WTC11 (cell line): ENCODE data around the gene TSPAN33. TPM values are rescaled to one million over a fixed set of nuclear protein-coding genes. Genes with fewer than 3 reads are reported as not detected.
A peak's percentile ranks its signal among the peaks of the same experiment; 100 is the strongest.

ENCODE experiments used
- ATAC-seq: fragments of 200-7000 bp; cut with Tn5 transposase; 2 replicates; pipeline ENCODE4 v1.10.0; 2021; ENCODE audit warnings: mild to moderate bottlenecking, moderate library complexity
- CTCF ChIA-PET: fragments of 300-600 bp; sonication (Branson Sonifier 250); formaldehyde crosslinking; loops from one replicate; lab custom pipeline; 2021; ENCODE audit warnings: antibody characterized with exemption; lab: Charles Lee
- POLR2A ChIA-PET: fragments of 350-600 bp; sonication (Branson Sonifier 250); formaldehyde crosslinking; loops from one replicate; lab custom pipeline; 2021; ENCODE audit warnings: antibody characterized with exemption; lab: Charles Lee
- DNase-seq: peaks from one replicate; pipeline ENCODE4 v3.0.0; 2021; ENCODE audit warnings: low spot score
- H3K27ac Mint-ChIP-seq: 2 replicates; pipeline ENCODE4 v1.8.0; 2021; ENCODE audit warnings: mixed read lengths
- H3K27me3 Mint-ChIP-seq: 2 replicates; pipeline ENCODE4 v1.8.0; 2021; ENCODE audit warnings: low read depth, mild to moderate bottlenecking, moderate library complexity, mixed read lengths
- H3K36me3 Mint-ChIP-seq: 2 replicates; pipeline ENCODE4 v1.8.0; 2021; ENCODE audit warnings: mixed read lengths
- H3K4me1 Mint-ChIP-seq: 2 replicates; pipeline ENCODE4 v1.8.0; 2022; ENCODE audit warnings: mixed read lengths
- H3K4me3 Mint-ChIP-seq: 2 replicates; pipeline ENCODE4 v1.8.0; 2021; ENCODE audit warnings: mild to moderate bottlenecking, moderate library complexity, mixed read lengths
- H3K9me3 Mint-ChIP-seq: 2 replicates; pipeline ENCODE4 v1.8.0; 2021; ENCODE audit warnings: mixed read lengths
- CREB1 ChIP-seq: sonication (generic); formaldehyde crosslinking; IDR thresholded peaks from 2 replicates; pipeline ENCODE4 v1.8.0; 2023; ENCODE audit warnings: mild to moderate bottlenecking, missing genetic modification reagents
- CREM ChIP-seq: sonication (generic); formaldehyde crosslinking; IDR thresholded peaks from 2 replicates; pipeline ENCODE4 v1.8.1; 2022; ENCODE audit warnings: mild to moderate bottlenecking, missing genetic modification reagents, moderate library complexity
- CTCF ChIP-seq: fragments of 200-600 bp; IDR thresholded peaks from 2 replicates; pipeline ENCODE4 v1.8.0; 2022; ENCODE audit warnings: antibody characterized with exemption
- E2F5 ChIP-seq: sonication (generic); formaldehyde crosslinking; IDR thresholded peaks from 2 replicates; pipeline ENCODE4 v1.8.1; 2022; ENCODE audit warnings: mild to moderate bottlenecking, moderate library complexity, missing genetic modification reagents
- ESRRA ChIP-seq: sonication (generic); formaldehyde crosslinking; IDR thresholded peaks from 2 replicates; pipeline ENCODE4 v1.8.1; 2022; ENCODE audit warnings: mild to moderate bottlenecking, missing genetic modification reagents, borderline replicate concordance
- IRF2 ChIP-seq: sonication (generic); formaldehyde crosslinking; IDR thresholded peaks from 2 replicates; pipeline ENCODE4 v1.8.0; 2022; ENCODE audit warnings: low read depth, missing genetic modification reagents, borderline replicate concordance
- JAZF1 ChIP-seq: fragments of 250-450 bp; sonication (Bioruptor Pico); IDR thresholded peaks from 2 replicates; pipeline ENCODE4 v1.9.0; 2021; ENCODE audit warnings: moderate library complexity, mild to moderate bottlenecking, inconsistent platforms
- MAX ChIP-seq: sonication (generic); formaldehyde crosslinking; IDR thresholded peaks from 2 replicates; pipeline ENCODE4 v1.8.0; 2022; ENCODE audit warnings: mild to moderate bottlenecking, missing genetic modification reagents
- NFATC4 ChIP-seq: fragments of 250-450 bp; sonication (Bioruptor Pico); IDR thresholded peaks from 2 replicates; pipeline ENCODE4 v1.9.0; 2021; ENCODE audit warnings: mild to moderate bottlenecking
- PRRX2 ChIP-seq: fragments of 250-450 bp; sonication (Bioruptor Pico); IDR thresholded peaks from 2 replicates; pipeline ENCODE4 v1.8.0; 2021; ENCODE audit warnings: mild to moderate bottlenecking
- SMAD4 ChIP-seq: sonication (generic); formaldehyde crosslinking; IDR thresholded peaks from 2 replicates; pipeline ENCODE4 v1.8.0; 2022; ENCODE audit warnings: mild to moderate bottlenecking, missing genetic modification reagents
- TEAD4 ChIP-seq: sonication (generic); formaldehyde crosslinking; IDR thresholded peaks from 2 replicates; pipeline ENCODE4 v1.8.0; 2022; ENCODE audit warnings: mild to moderate bottlenecking, missing genetic modification reagents
- ZBTB43 ChIP-seq: sonication (generic); formaldehyde crosslinking; IDR thresholded peaks from 2 replicates; pipeline ENCODE4 v1.8.1; 2023; ENCODE audit warnings: mild to moderate bottlenecking, missing genetic modification reagents
- ZNF219 ChIP-seq: sonication (generic); formaldehyde crosslinking; IDR thresholded peaks from 2 replicates; pipeline ENCODE4 v1.8.0; 2023; ENCODE audit warnings: missing genetic modification reagents, mild to moderate bottlenecking, borderline replicate concordance
- ZNF263 ChIP-seq: sonication (generic); formaldehyde crosslinking; IDR thresholded peaks from 2 replicates; pipeline ENCODE4 v1.8.1; 2022; ENCODE audit warnings: low read depth, mild to moderate bottlenecking, moderate library complexity, missing genetic modification reagents
- ZNF416 ChIP-seq: fragments of 250-450 bp; sonication (Bioruptor Pico); IDR thresholded peaks from 2 replicates; pipeline ENCODE4 v1.9.0; 2021; ENCODE audit warnings: mild to moderate bottlenecking, inconsistent platforms
- ZNF512 ChIP-seq: sonication (generic); formaldehyde crosslinking; IDR thresholded peaks from 2 replicates; pipeline ENCODE4 v1.8.1; 2022; ENCODE audit warnings: missing genetic modification reagents, borderline replicate concordance
- ZNF532 ChIP-seq: fragments of 250-450 bp; sonication (Bioruptor Pico); IDR thresholded peaks from 2 replicates; pipeline ENCODE4 v1.9.0; 2021; ENCODE audit warnings: mild to moderate bottlenecking, borderline replicate concordance
- total RNA-seq: library from RNA; stranded (reverse); gene quantifications from 3 replicates; pipeline ENCODE4 v1.2.3, GENCODE V29; 2021

The TSPAN33 gene
- total RNA-seq, 1 experiment from 2014 or later = 30.0 TPM

GRCh38 chr7:129166745-129167144 lies 22.2 kb downstream of the TSPAN33 start:
- ATAC-seq = no peak
- H3K27ac Mint-ChIP-seq = no peak overlapping the region
- no peak for TF ChIP-seq ZNF219 (CRISPR knock-in tag)
- no peak for TF ChIP-seq ZNF263 (CRISPR knock-in tag)
- TF ChIP-seq ZBTB43 = no peak
- TF ChIP-seq ESRRA = no peak
- no peak for TF ChIP-seq SMAD4 (CRISPR knock-in tag)
- TF ChIP-seq TEAD4 = no peak
- TF ChIP-seq PRRX2 = no peak
- TF ChIP-seq, all 79 proteins: peak for 0
- CTCF ChIA-PET = interaction anchor here (1.4 to 4.1 kb wide), 2 partner anchors 22 to 43 kb away, joined by 3 to 37 read pairs; partner anchors contain the start of gene SMO
- POLR2A ChIA-PET = no interaction called here
- Mint-ChIP-seq H3K36me3 (peaks cover 15% of the 10 kb centered on the region; the same call in 1 of the 2 replicates), H3K4me3 (no peak overlapping the region), H3K9me3 (no peaks in the 10 kb centered on the region), H3K4me1 (peaks cover 39% of the 10 kb centered on the region), H3K27me3 (no peaks in the 10 kb centered on the region; the same call in 1 of the 2 replicates)
- no peak for DNase-seq

GRCh38 chr7:129167817-129168216 lies 23.3 kb downstream of the TSPAN33 start:
- no peaks in the 10 kb centered on the region for H3K9me3 Mint-ChIP-seq
- ATAC-seq (no peak), DNase-seq (no peak)
- H3K27ac Mint-ChIP-seq = peak overlapping the region; percentile 82; the same call in 1 of the 2 replicates
- H3K4me1 Mint-ChIP-seq = peaks cover 39% of the 10 kb centered on the region
- peak overlapping the region; percentile 73 for H3K4me3 Mint-ChIP-seq
- no peaks in the 10 kb centered on the region; the same call in 1 of the 2 replicates for H3K27me3 Mint-ChIP-seq
- H3K36me3 Mint-ChIP-seq = peaks cover 15% of the 10 kb centered on the region; the same call in 1 of the 2 replicates
- TF ChIP-seq IRF2 (no peak), CTCF (no peak)
- ChIA-PET CTCF (interaction anchor here (0.9 to 4.1 kb wide), 5 partner anchors 17 to 203 kb away, joined by 3 to 37 read pairs (median 5); no protein-coding TSS in a partner anchor), POLR2A (interaction anchor here (0.6 to 3.2 kb wide), 6 partner anchors 17 to 113 kb away, joined by 3 to 27 read pairs (median 5); partner anchors contain the start of gene SMO)

- peak; percentile 42 for DNase-seq
- H3K9me3 Mint-ChIP-seq = no peaks in the 10 kb centered on the region
- peak; percentile 46 for ATAC-seq
- H3K36me3 Mint-ChIP-seq = peaks cover 15% of the 10 kb centered on the region; the same call in 1 of the 2 replicates
- H3K27me3 Mint-ChIP-seq = no peaks in the 10 kb centered on the region; the same call in 1 of the 2 replicates
- peaks cover 39% of the 10 kb centered on the region for H3K4me1 Mint-ChIP-seq
- ChIA-PET POLR2A (interaction anchor here (0.6 to 3.2 kb wide), 8 partner anchors 18 to 114 kb away, joined by 3 to 27 read pairs (median 5); partner anchors contain the start of genes SMO and TSPAN33), CTCF (interaction anchor here (0.8 to 4.1 kb wide), 9 partner anchors 11 to 285 kb away, joined by 3 to 37 read pairs (median 3); partner anchors contain the start of gene TNPO3)
- H3K27ac Mint-ChIP-seq = peak overlapping the region; percentile 84
- peak overlapping the region; percentile 73 for H3K4me3 Mint-ChIP-seq
- no peak for TF ChIP-seq ZNF416 (CRISPR knock-in tag)
- TF ChIP-seq TEAD4 = no peak
- no peak for TF ChIP-seq ZNF263 (CRISPR knock-in tag)
- TF ChIP-seq MAX = no peak
- TF ChIP-seq CREB1 (CRISPR knock-in tag) = no peak
- no peak for TF ChIP-seq E2F5 (CRISPR knock-in tag)
- no peak for TF ChIP-seq NFATC4 (CRISPR knock-in tag)
- no peak for TF ChIP-seq ZNF512 (CRISPR knock-in tag)
- TF ChIP-seq JAZF1 (CRISPR knock-in tag) = no peak
- no peak for TF ChIP-seq CREM
- TF ChIP-seq ZNF532 (CRISPR knock-in tag) = no peak
Observed at GRCh38 chr7:129168231-129169021, 23.9 kb downstream of the TSPAN33 start.
